ENCODE measurements around the gene ECSCR. TPM values are rescaled to one million over a fixed set of nuclear protein-coding genes. Genes with fewer than 3 reads are reported as not detected.

ECSCR gene
- total RNA-seq, 1 experiment from 2014 or later: not detected

- Mint-ChIP-seq H3K36me3 (ENCODE audit: insufficient read depth, unreplicated experiment) (peaks cover 9% of the 10 kb centered on the region), H3K27me3 (ENCODE audit: unreplicated experiment) (no peaks in the 10 kb centered on the region), H3K9me3 (ENCODE audit: low read depth, unreplicated experiment) (no peaks in the 10 kb centered on the region), H3K4me1 (ENCODE audit: low read depth, unreplicated experiment) (peaks cover 35% of the 10 kb centered on the region), H3K4me3 (ENCODE audit: low read depth, unreplicated experiment) (no peak overlapping the region), H3K27ac (ENCODE audit: unreplicated experiment) (peak overlapping the region; percentile 71)
- DNase-seq: peak; percentile 28
- no peak for TF ChIP-seq CTCF (IDR thresholded peaks at IDR 0.05; ENCODE audit: unreplicated experiment)
- CTCF ChIA-PET: interaction anchor here (0.6 to 2.7 kb wide), 6 partner anchors 12 to 67 kb away, joined by 3 to 15 read pairs (median 3); partner anchors contain the start of genes DNAJC18 and STING1
- no TSS peak for BruUV-seq (replicated peaks)
- intact Hi-C loops (cut with micrococcal nuclease; ENCODE audit: unreplicated experiment): loop anchor here (5.0 kb wide), 1 partner anchor 74 kb away; no protein-coding TSS in a partner anchor
Observed at GRCh38 chr5:139495638-139496435, 33.3 kb upstream of the ECSCR start.

- intact Hi-C loops (cut with micrococcal nuclease; ENCODE audit: unreplicated experiment): loop anchor here (5.0 kb wide), 1 partner anchor 73 kb away; no protein-coding TSS in a partner anchor
- Mint-ChIP-seq H3K4me3 (ENCODE audit: low read depth, unreplicated experiment) (no peak overlapping the region), H3K4me1 (ENCODE audit: low read depth, unreplicated experiment) (peaks cover 35% of the 10 kb centered on the region), H3K9me3 (ENCODE audit: low read depth, unreplicated experiment) (no peaks in the 10 kb centered on the region), H3K27me3 (ENCODE audit: unreplicated experiment) (no peaks in the 10 kb centered on the region), H3K27ac (ENCODE audit: unreplicated experiment) (no peak overlapping the region), H3K36me3 (ENCODE audit: insufficient read depth, unreplicated experiment) (peaks cover 9% of the 10 kb centered on the region)
- no TSS peak for BruUV-seq (replicated peaks)
- peak; percentile 26 for DNase-seq
- no peak for TF ChIP-seq CTCF (IDR thresholded peaks at IDR 0.05; ENCODE audit: unreplicated experiment)
- CTCF ChIA-PET: interaction anchor here (2.7 kb wide), 1 partner anchor 13 kb away, joined by 15 read pairs; the partner anchor contains the start of gene STING1
Observed at GRCh38 chr5:139494832-139495231, 32.3 kb upstream of the ECSCR start.

- no peaks in the 10 kb centered on the region for H3K9me3 Mint-ChIP-seq (ENCODE audit: low read depth, unreplicated experiment)
- no peak for DNase-seq
- no peak overlapping the region for H3K4me3 Mint-ChIP-seq (ENCODE audit: low read depth, unreplicated experiment)
- no TSS peak for BruUV-seq (replicated peaks)
- intact Hi-C loops (cut with micrococcal nuclease; ENCODE audit: unreplicated experiment): no loop called here
- CTCF ChIA-PET: interaction anchor here (2.7 kb wide), 1 partner anchor 13 kb away, joined by 15 read pairs; the partner anchor contains the start of gene STING1
- no peaks in the 10 kb centered on the region for H3K27me3 Mint-ChIP-seq (ENCODE audit: unreplicated experiment)
- H3K27ac Mint-ChIP-seq (ENCODE audit: unreplicated experiment): no peak overlapping the region
- peaks cover 9% of the 10 kb centered on the region for H3K36me3 Mint-ChIP-seq (ENCODE audit: insufficient read depth, unreplicated experiment)
- H3K4me1 Mint-ChIP-seq (ENCODE audit: low read depth, unreplicated experiment): peaks cover 35% of the 10 kb centered on the region
- TF ChIP-seq CTCF (IDR thresholded peaks at IDR 0.05; ENCODE audit: unreplicated experiment): no peak
Observed at GRCh38 chr5:139494256-139494655, 31.7 kb upstream of the ECSCR start.

GRCh38 chr5:139492700-139493192 lies 30.2 kb upstream of the ECSCR start:
- Mint-ChIP-seq H3K9me3 (ENCODE audit: low read depth, unreplicated experiment) (no peaks in the 10 kb centered on the region), H3K27ac (ENCODE audit: unreplicated experiment) (no peak overlapping the region), H3K27me3 (ENCODE audit: unreplicated experiment) (no peaks in the 10 kb centered on the region), H3K4me3 (ENCODE audit: low read depth, unreplicated experiment) (no peak overlapping the region), H3K36me3 (ENCODE audit: insufficient read depth, unreplicated experiment) (peaks cover 9% of the 10 kb centered on the region), H3K4me1 (ENCODE audit: low read depth, unreplicated experiment) (peaks cover 35% of the 10 kb centered on the region)
- BruUV-seq (replicated peaks): no TSS peak
- CTCF ChIA-PET: interaction anchor here (0.6 to 1.1 kb wide), 3 partner anchors 10 to 45 kb away, joined by 4 to 6 read pairs (median 5); partner anchors contain the start of gene STING1
- no peak for TF ChIP-seq CTCF (IDR thresholded peaks at IDR 0.05; ENCODE audit: unreplicated experiment)
- peak; percentile 53 for DNase-seq
- intact Hi-C loops (cut with micrococcal nuclease; ENCODE audit: unreplicated experiment): no loop called here

All from Calu3 (cell line).